Measurements from ENCODE around the gene BMPER. TPM values are rescaled to one million over a fixed set of nuclear protein-coding genes. Genes with fewer than 3 reads are reported as not detected.

BMPER gene
- total RNA-seq, 1 experiment from 2014 or later: not detected

DNA sequence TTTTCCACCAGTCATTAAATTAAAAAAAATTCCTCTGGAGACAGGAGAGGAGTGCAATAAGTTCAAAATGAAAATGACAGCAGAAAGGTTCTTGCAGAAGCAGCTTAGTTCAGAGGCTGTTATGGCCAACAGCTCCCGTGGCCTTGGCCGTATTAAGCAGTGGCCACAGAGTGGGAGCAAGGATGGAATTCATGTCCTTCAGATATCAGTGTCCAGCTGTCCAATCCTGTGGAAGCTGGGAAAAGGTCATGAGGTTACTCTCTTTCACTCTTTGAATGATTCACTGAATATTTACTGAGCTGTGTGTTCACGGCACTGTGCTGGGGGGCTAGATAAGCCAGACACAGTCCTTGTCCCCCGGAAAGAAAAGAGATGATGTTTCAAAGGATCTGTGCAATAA is 231.8 kb downstream of the BMPER start:
- H3K27me3 ChIP-seq (ENCODE audit: control insufficient read depth, insufficient read depth, low read length): peaks cover 5% of the 10 kb centered on the region; the same call in 1 of the 2 replicates
- no peaks in the 10 kb centered on the region for H3K9me3 ChIP-seq (ENCODE audit: control insufficient read depth, insufficient read depth, low read depth, low read length)
- no peak for ATAC-seq
- H3K4me3 ChIP-seq (ENCODE audit: low read depth in 2 of 2, low read length in 2 of 2): no peak overlapping the region
- H3K27ac ChIP-seq (ENCODE audit: low read length): no peak overlapping the region
- BruUV-seq (replicated peaks): no TSS peak
- H3K4me1 ChIP-seq (ENCODE audit: control insufficient read depth, insufficient read depth, low read length): no peaks in the 10 kb centered on the region
- no peak for DNase-seq (ENCODE audit: low read depth, low spot score)
- ChIA-PET POLR2A (no interaction called here), CTCF (interaction anchor here (0.7 kb wide), 1 partner anchor 444 kb away, joined by 3 read pairs; no protein-coding TSS in a partner anchor)
- TF ChIP-seq, protein P1, sequence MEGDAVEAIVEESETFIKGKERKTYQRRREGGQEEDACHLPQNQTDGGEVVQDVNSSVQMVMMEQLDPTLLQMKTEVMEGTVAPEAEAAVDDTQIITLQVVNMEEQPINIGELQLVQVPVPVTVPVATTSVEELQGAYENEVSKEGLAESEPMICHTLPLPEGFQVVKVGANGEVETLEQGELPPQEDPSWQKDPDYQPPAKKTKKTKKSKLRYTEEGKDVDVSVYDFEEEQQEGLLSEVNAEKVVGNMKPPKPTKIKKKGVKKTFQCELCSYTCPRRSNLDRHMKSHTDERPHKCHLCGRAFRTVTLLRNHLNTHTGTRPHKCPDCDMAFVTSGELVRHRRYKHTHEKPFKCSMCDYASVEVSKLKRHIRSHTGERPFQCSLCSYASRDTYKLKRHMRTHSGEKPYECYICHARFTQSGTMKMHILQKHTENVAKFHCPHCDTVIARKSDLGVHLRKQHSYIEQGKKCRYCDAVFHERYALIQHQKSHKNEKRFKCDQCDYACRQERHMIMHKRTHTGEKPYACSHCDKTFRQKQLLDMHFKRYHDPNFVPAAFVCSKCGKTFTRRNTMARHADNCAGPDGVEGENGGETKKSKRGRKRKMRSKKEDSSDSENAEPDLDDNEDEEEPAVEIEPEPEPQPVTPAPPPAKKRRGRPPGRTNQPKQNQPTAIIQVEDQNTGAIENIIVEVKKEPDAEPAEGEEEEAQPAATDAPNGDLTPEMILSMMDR (IDR thresholded peaks at IDR 0.05): no peak
- TF ChIP-seq POLR2AphosphoS5 (IDR thresholded peaks at IDR 0.05; ENCODE audit: low read depth, low read length) (no peak), TCF7L2 (IDR thresholded peaks at IDR 0.05; ENCODE audit: low read depth, low read length) (no peak), SIN3A (IDR thresholded peaks at IDR 0.05; ENCODE audit: borderline replicate concordance, insufficient read depth, low read depth, low read length) (no peak)
- TF ChIP-seq, protein P2, sequence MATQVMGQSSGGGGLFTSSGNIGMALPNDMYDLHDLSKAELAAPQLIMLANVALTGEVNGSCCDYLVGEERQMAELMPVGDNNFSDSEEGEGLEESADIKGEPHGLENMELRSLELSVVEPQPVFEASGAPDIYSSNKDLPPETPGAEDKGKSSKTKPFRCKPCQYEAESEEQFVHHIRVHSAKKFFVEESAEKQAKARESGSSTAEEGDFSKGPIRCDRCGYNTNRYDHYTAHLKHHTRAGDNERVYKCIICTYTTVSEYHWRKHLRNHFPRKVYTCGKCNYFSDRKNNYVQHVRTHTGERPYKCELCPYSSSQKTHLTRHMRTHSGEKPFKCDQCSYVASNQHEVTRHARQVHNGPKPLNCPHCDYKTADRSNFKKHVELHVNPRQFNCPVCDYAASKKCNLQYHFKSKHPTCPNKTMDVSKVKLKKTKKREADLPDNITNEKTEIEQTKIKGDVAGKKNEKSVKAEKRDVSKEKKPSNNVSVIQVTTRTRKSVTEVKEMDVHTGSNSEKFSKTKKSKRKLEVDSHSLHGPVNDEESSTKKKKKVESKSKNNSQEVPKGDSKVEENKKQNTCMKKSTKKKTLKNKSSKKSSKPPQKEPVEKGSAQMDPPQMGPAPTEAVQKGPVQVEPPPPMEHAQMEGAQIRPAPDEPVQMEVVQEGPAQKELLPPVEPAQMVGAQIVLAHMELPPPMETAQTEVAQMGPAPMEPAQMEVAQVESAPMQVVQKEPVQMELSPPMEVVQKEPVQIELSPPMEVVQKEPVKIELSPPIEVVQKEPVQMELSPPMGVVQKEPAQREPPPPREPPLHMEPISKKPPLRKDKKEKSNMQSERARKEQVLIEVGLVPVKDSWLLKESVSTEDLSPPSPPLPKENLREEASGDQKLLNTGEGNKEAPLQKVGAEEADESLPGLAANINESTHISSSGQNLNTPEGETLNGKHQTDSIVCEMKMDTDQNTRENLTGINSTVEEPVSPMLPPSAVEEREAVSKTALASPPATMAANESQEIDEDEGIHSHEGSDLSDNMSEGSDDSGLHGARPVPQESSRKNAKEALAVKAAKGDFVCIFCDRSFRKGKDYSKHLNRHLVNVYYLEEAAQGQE (IDR thresholded peaks at IDR 0.05; ENCODE audit: insufficient read depth in 1 of 2, low read depth in 2 of 2, low read length in 1 of 2): no peak
- H3K36me3 ChIP-seq (ENCODE audit: control insufficient read depth, insufficient read depth, low read length): no peaks in the 10 kb centered on the region
- intact Hi-C loops (cut with micrococcal nuclease; ENCODE audit: unreplicated experiment): loop anchor here (5.0 kb wide), 1 partner anchor 185 kb away; no protein-coding TSS in a partner anchor
- in situ Hi-C loops (cut with HindIII; ENCODE audit: low pct_unique_long_range_greater_than_20kb, low sequenced_read_pairs): no loop called here

DNA sequence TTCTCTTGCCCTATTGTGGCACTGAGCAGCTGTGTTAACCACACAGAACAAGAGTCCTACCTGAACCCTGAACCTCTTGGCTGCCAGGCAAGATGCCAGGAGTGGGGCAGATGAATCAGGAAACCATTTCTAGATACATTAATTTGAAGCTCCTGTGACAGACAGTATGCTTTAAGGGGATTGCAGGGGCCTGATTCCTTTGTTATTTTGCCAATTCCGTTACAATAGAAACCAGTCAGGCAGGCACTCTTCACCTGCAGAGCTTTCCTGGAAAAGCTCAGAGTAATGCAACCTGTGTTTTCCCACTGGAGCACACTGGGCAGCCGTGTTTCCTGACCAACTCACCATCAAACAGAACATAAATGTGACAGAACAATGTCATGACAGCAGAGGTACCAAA is 233.1 kb downstream of the BMPER start:
- DNase-seq (ENCODE audit: low read depth, low spot score) (no peak), ATAC-seq (no peak)
- Histone ChIP-seq H3K27ac (ENCODE audit: low read length) (no peak overlapping the region), H3K4me3 (ENCODE audit: low read depth in 2 of 2, low read length in 2 of 2) (no peak overlapping the region), H3K9me3 (ENCODE audit: control insufficient read depth, insufficient read depth, low read depth, low read length) (no peaks in the 10 kb centered on the region), H3K36me3 (ENCODE audit: control insufficient read depth, insufficient read depth, low read length) (no peaks in the 10 kb centered on the region), H3K27me3 (ENCODE audit: control insufficient read depth, insufficient read depth, low read length) (peaks cover 5% of the 10 kb centered on the region; the same call in 1 of the 2 replicates), H3K4me1 (ENCODE audit: control insufficient read depth, insufficient read depth, low read length) (no peaks in the 10 kb centered on the region)
- intact Hi-C loops (cut with micrococcal nuclease; ENCODE audit: unreplicated experiment): loop anchor here (5.0 kb wide), 1 partner anchor 184 kb away; no protein-coding TSS in a partner anchor
- ChIA-PET CTCF (no interaction called here), POLR2A (no interaction called here)
- no TSS peak for BruUV-seq (replicated peaks)
- TF ChIP-seq, protein P1 (IDR thresholded peaks at IDR 0.05): no peak
- TF ChIP-seq TCF7L2 (IDR thresholded peaks at IDR 0.05; ENCODE audit: low read depth, low read length) (no peak), SIN3A (IDR thresholded peaks at IDR 0.05; ENCODE audit: borderline replicate concordance, insufficient read depth, low read depth, low read length) (no peak), POLR2AphosphoS5 (IDR thresholded peaks at IDR 0.05; ENCODE audit: low read depth, low read length) (no peak)
- TF ChIP-seq, protein P2 (IDR thresholded peaks at IDR 0.05; ENCODE audit: insufficient read depth in 1 of 2, low read depth in 2 of 2, low read length in 1 of 2): no peak
- in situ Hi-C loops (cut with HindIII; ENCODE audit: low pct_unique_long_range_greater_than_20kb, low sequenced_read_pairs): no loop called here
